ENCODE measurements around the gene DIAPH2. TPM values are rescaled to one million over a fixed set of nuclear protein-coding genes. Genes with fewer than 3 reads are reported as not detected.

The DIAPH2 gene
- total RNA-seq, 1 experiment from 2014 or later, result 10.4 TPM

DNA sequence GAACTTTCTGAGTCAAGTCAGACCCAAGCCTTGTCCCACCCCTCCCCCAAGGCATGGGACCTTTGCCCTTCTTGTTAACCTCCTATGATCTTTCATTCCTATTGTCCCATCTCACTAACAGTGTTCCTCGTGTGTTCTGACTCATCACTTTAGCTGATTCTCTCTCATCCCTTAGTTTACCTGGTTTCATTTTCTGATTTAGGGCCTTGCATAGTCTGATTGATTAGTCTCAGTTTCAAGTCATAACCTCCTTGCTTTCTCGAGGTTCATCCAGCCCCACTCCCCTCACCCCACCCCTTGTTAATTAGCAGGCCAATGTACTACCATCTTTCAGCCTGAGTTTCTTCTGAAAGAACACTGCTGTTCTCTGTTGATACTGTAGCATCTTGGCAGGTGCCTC lies 716.5 kb downstream of the DIAPH2 start:
- Histone ChIP-seq H3K27ac (ENCODE audit: low read depth, low read length, poor library complexity, severe bottlenecking) (no peak overlapping the region), H3K4me1 (ENCODE audit: insufficient read depth, low read length, poor library complexity, severe bottlenecking) (no peaks in the 10 kb centered on the region), H3K36me3 (ENCODE audit: insufficient read depth, low read length, poor library complexity, severe bottlenecking) (no peaks in the 10 kb centered on the region), H3K27me3 (replicated peaks; ENCODE audit: insufficient read depth, low read depth, low read length, poor library complexity) (no peaks in the 10 kb centered on the region), H3K9me3 (ENCODE audit: low read depth, low read length, poor library complexity, severe bottlenecking) (no peaks in the 10 kb centered on the region), H3K4me3 (ENCODE audit: low read depth, low read length, poor library complexity, severe bottlenecking) (no peak overlapping the region)
- intact Hi-C loops (cut with micrococcal nuclease; ENCODE audit: unreplicated experiment), result no loop called here
- DNase-seq (ENCODE audit: low spot score), result no peak
- no TSS peak for BruUV-seq (replicated peaks)
- ChIA-PET POLR2A (ENCODE audit: low non-redundant PET) (no interaction called here), CTCF (no interaction called here)
- no peak for TF ChIP-seq EZH2 (IDR thresholded peaks at IDR 0.05; ENCODE audit: borderline replicate concordance, low read depth, low read length, poor library complexity, severe bottlenecking)

DNA sequence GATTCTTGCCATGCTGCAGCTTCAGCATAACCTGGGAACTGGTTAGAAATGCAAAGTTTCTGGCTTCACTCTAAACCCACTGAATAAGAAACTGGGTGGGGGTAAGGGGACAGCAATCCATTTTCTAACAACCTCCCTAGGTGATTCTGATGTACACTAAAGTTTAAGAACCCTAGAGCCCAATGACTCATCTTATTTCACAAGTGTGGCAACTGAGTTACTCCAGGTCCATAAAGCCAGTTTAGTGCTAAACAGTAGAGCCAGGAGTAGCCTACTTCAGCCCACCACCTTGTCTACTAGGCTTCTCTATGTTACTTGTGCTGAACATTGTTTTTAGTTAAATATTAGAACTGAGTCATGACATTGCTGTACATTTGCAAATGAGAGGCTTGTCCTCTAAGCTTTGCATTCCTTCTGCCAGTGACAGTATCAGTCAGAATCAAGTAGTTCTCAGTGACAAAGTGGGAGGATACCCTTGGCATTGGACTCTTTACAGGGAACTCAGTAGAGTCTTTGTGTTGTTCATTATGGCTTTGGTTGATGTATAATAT lies 717.0 kb downstream of the DIAPH2 start:
- Histone ChIP-seq H3K36me3 (ENCODE audit: insufficient read depth, low read length, poor library complexity, severe bottlenecking) (no peaks in the 10 kb centered on the region), H3K27ac (ENCODE audit: low read depth, low read length, poor library complexity, severe bottlenecking) (no peak overlapping the region), H3K9me3 (ENCODE audit: low read depth, low read length, poor library complexity, severe bottlenecking) (no peaks in the 10 kb centered on the region), H3K4me3 (ENCODE audit: low read depth, low read length, poor library complexity, severe bottlenecking) (no peak overlapping the region), H3K4me1 (ENCODE audit: insufficient read depth, low read length, poor library complexity, severe bottlenecking) (no peaks in the 10 kb centered on the region), H3K27me3 (replicated peaks; ENCODE audit: insufficient read depth, low read depth, low read length, poor library complexity) (no peaks in the 10 kb centered on the region)
- no peak for TF ChIP-seq EZH2 (IDR thresholded peaks at IDR 0.05; ENCODE audit: borderline replicate concordance, low read depth, low read length, poor library complexity, severe bottlenecking)
- TF ChIP-seq, protein P1, sequence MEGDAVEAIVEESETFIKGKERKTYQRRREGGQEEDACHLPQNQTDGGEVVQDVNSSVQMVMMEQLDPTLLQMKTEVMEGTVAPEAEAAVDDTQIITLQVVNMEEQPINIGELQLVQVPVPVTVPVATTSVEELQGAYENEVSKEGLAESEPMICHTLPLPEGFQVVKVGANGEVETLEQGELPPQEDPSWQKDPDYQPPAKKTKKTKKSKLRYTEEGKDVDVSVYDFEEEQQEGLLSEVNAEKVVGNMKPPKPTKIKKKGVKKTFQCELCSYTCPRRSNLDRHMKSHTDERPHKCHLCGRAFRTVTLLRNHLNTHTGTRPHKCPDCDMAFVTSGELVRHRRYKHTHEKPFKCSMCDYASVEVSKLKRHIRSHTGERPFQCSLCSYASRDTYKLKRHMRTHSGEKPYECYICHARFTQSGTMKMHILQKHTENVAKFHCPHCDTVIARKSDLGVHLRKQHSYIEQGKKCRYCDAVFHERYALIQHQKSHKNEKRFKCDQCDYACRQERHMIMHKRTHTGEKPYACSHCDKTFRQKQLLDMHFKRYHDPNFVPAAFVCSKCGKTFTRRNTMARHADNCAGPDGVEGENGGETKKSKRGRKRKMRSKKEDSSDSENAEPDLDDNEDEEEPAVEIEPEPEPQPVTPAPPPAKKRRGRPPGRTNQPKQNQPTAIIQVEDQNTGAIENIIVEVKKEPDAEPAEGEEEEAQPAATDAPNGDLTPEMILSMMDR (conservative IDR thresholded peaks at IDR 0.05; ENCODE audit: low read depth, low read length), result no peak
- no TSS peak for BruUV-seq (replicated peaks)
- CTCF ChIA-PET, result no interaction called here
- POLR2A ChIA-PET (ENCODE audit: low non-redundant PET), result no interaction called here
- no peak for DNase-seq (ENCODE audit: low spot score)
- intact Hi-C loops (cut with micrococcal nuclease; ENCODE audit: unreplicated experiment), result no loop called here

DNA sequence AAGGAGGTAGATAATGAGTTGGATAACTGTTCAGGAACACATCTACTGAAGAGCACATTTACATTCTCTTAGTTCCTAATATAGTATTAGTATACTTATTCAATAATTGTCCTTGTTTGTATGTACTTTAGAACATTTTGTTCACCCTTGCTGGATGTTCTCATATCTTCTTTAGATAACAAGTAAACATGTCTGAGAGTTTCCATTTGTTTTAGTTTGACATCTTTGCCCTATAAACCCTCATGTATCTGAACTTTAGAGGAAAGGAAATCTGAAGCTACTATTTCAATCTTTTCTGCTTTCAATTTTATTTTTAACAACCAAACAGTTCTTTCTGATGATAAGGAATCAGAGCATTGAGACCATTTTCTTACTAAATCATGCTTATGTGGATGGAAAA lies 717.7 kb downstream of the DIAPH2 start:
- no peak overlapping the region for H3K4me3 ChIP-seq (ENCODE audit: low read depth, low read length, poor library complexity, severe bottlenecking)
- TF ChIP-seq EZH2 (IDR thresholded peaks at IDR 0.05; ENCODE audit: borderline replicate concordance, low read depth, low read length, poor library complexity, severe bottlenecking), result no peak
- TF ChIP-seq, protein P1 (conservative IDR thresholded peaks at IDR 0.05; ENCODE audit: low read depth, low read length), result no peak
- no peaks in the 10 kb centered on the region for H3K4me1 ChIP-seq (ENCODE audit: insufficient read depth, low read length, poor library complexity, severe bottlenecking)
- intact Hi-C loops (cut with micrococcal nuclease; ENCODE audit: unreplicated experiment), result no loop called here
- no peaks in the 10 kb centered on the region for H3K9me3 ChIP-seq (ENCODE audit: low read depth, low read length, poor library complexity, severe bottlenecking)
- no peak overlapping the region for H3K27ac ChIP-seq (ENCODE audit: low read depth, low read length, poor library complexity, severe bottlenecking)
- no peaks in the 10 kb centered on the region for H3K27me3 ChIP-seq (replicated peaks; ENCODE audit: insufficient read depth, low read depth, low read length, poor library complexity)
- no peak for DNase-seq (ENCODE audit: low spot score)
- ChIA-PET POLR2A (ENCODE audit: low non-redundant PET) (no interaction called here), CTCF (no interaction called here)
- BruUV-seq (replicated peaks), result no TSS peak
- no peaks in the 10 kb centered on the region for H3K36me3 ChIP-seq (ENCODE audit: insufficient read depth, low read length, poor library complexity, severe bottlenecking)

DNA sequence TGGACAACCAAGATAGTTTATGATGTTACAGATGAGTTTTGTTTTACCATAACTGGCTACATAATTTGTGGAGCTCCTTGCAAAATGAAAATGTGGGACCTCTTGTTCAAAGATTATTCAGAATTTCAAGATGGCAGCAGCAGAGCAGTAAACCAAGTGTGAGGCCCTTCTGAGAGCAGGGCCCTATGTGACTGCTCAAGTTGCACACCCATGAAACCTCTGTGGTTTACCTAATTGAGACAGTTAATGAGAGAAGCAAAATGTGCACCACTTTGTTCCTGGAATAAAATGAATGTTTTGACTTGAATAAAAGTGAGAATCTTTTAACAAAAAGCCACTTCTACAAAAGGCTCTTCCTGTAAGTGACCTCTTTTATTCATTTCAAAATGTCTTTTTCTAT lies 718.3 kb downstream of the DIAPH2 start:
- DNase-seq (ENCODE audit: low spot score), result no peak
- POLR2A ChIA-PET (ENCODE audit: low non-redundant PET), result no interaction called here
- Histone ChIP-seq H3K4me1 (ENCODE audit: insufficient read depth, low read length, poor library complexity, severe bottlenecking) (no peaks in the 10 kb centered on the region), H3K36me3 (ENCODE audit: insufficient read depth, low read length, poor library complexity, severe bottlenecking) (no peaks in the 10 kb centered on the region), H3K27ac (ENCODE audit: low read depth, low read length, poor library complexity, severe bottlenecking) (no peak overlapping the region), H3K27me3 (replicated peaks; ENCODE audit: insufficient read depth, low read depth, low read length, poor library complexity) (no peaks in the 10 kb centered on the region), H3K9me3 (ENCODE audit: low read depth, low read length, poor library complexity, severe bottlenecking) (no peaks in the 10 kb centered on the region), H3K4me3 (ENCODE audit: low read depth, low read length, poor library complexity, severe bottlenecking) (no peak overlapping the region)
- intact Hi-C loops (cut with micrococcal nuclease; ENCODE audit: unreplicated experiment), result no loop called here
- TF ChIP-seq, protein P1 (conservative IDR thresholded peaks at IDR 0.05; ENCODE audit: low read depth, low read length), result no peak
- TF ChIP-seq EZH2 (IDR thresholded peaks at IDR 0.05; ENCODE audit: borderline replicate concordance, low read depth, low read length, poor library complexity, severe bottlenecking), result no peak
- CTCF ChIA-PET, result no interaction called here
- no TSS peak for BruUV-seq (replicated peaks)
